Panc1 (cell line): ENCODE results near the gene SLC13A3. TPM values are rescaled to one million over a fixed set of nuclear protein-coding genes. Genes with fewer than 3 reads are reported as not detected.

Experiments used
- ATAC-seq: fragments of 200-7000 bp; cut with Tn5 transposase; 2 replicates; pipeline ENCODE4 v1.9.1; 2020; ENCODE audit warnings: mild to moderate bottlenecking, moderate library complexity
- BruUV-seq: library from RNA; stranded (reverse); fragments of 400-500 nt; replicated peaks from 2 replicates; lab custom pipeline; 2021; lab: Mats Ljungman, UMichigan
- CTCF ChIA-PET: fragments of 300-600 bp; sonication (Branson Sonifier 250); formaldehyde crosslinking; loops from one replicate; lab custom pipeline; 2022; ENCODE audit warnings: antibody characterized with exemption; lab: Charles Lee
- POLR2A ChIA-PET: fragments of 300-600 bp; sonication (Branson Sonifier 250); formaldehyde crosslinking; loops from one replicate; lab custom pipeline; 2022; ENCODE audit warnings: antibody characterized with exemption; lab: Charles Lee
- DNase-seq: peaks from one replicate; pipeline ENCODE4 v3.0.0-alpha.2; 2010; ENCODE audit warnings: low read depth, low spot score
- H3K27ac ChIP-seq: 2 replicates; pipeline ENCODE4 v1.5.1; 2011; ENCODE audit warnings: mild to moderate bottlenecking, low read length, inconsistent platforms
- H3K27me3 ChIP-seq: fragments of 200-500 bp; sonication (Bioruptor generic); 2 replicates; pipeline ENCODE4 v1.6.0; 2014; ENCODE audit warnings: low read length, inconsistent platforms; ENCODE audit not compliant: control insufficient read depth, insufficient read depth
- H3K36me3 ChIP-seq: fragments of 200-500 bp; sonication (Bioruptor generic); 2 replicates; pipeline ENCODE4 v1.5.1; 2014; ENCODE audit warnings: inconsistent platforms, mild to moderate bottlenecking, low read length, moderate library complexity; ENCODE audit not compliant: control insufficient read depth, insufficient read depth
- H3K4me1 ChIP-seq: 2 replicates; pipeline ENCODE4 v1.5.1; 2011; ENCODE audit warnings: inconsistent platforms, mild to moderate bottlenecking, low read length, moderate library complexity; ENCODE audit not compliant: control insufficient read depth, insufficient read depth
- H3K4me3 ChIP-seq, 2 experiments: 2 replicates each; pipeline ENCODE4 v1.5.1; 2011 to 2012; ENCODE audit warnings: low read depth in 2 of 2, low read length in 2 of 2, mild to moderate bottlenecking in 2 of 2, inconsistent platforms in 1 of 2, moderate library complexity in 1 of 2
- H3K9me3 ChIP-seq: fragments of 200-500 bp; sonication (Bioruptor generic); 2 replicates; pipeline ENCODE4 v1.5.1; 2014; ENCODE audit warnings: low read depth, mild to moderate bottlenecking, inconsistent platforms, low read length, moderate library complexity; ENCODE audit not compliant: control insufficient read depth, insufficient read depth
- POLR2AphosphoS5 ChIP-seq: IDR thresholded peaks from 2 replicates; pipeline ENCODE4 v1.6.1; 2012; ENCODE audit warnings: mild to moderate bottlenecking, low read depth, low read length, moderate library complexity
- SIN3A ChIP-seq: IDR thresholded peaks from 2 replicates; pipeline ENCODE4 v1.6.1; 2012; ENCODE audit warnings: low read depth, mild to moderate bottlenecking, low read length, moderate library complexity, borderline replicate concordance; ENCODE audit not compliant: insufficient read depth
- TCF7L2 ChIP-seq: IDR thresholded peaks from 2 replicates; pipeline ENCODE4 v1.6.1; 2011; ENCODE audit warnings: mild to moderate bottlenecking, low read depth, low read length, inconsistent platforms
- in situ Hi-C: cut with HindIII; loops from 2 replicates; pipeline ENCODE4 v1.10.0; 2016; ENCODE audit warnings: low sequenced_read_pairs, low pct_unique_long_range_greater_than_20kb
- intact Hi-C: fragments of 100-400 bp; cut with micrococcal nuclease; formaldehyde crosslinking; loops from one replicate; pipeline ENCODE4 v1.10.0; 2022; ENCODE audit not compliant: unreplicated experiment
- total RNA-seq: library from RNA; stranded (reverse); gene quantifications from one replicate; pipeline ENCODE4 v1.2.1, GENCODE V29; 2021; ENCODE audit not compliant: unreplicated experiment
- TF ChIP-seq, protein P1 (sequence below): fragments of 450-650 bp; IDR thresholded peaks from 2 replicates; pipeline ENCODE4 v1.5.1; 2017; ENCODE audit warnings: mild to moderate bottlenecking
- TF ChIP-seq, protein P2 (sequence below), 2 experiments: IDR thresholded peaks; 2 replicates each; pipeline ENCODE4 v1.6.1; 2011 to 2012; ENCODE audit warnings: low read depth in 2 of 2, control low read depth in 1 of 2, low read length in 1 of 2, mild to moderate bottlenecking in 1 of 2, moderate library complexity in 1 of 2; ENCODE audit not compliant: insufficient read depth in 1 of 2

SLC13A3 gene
- total RNA-seq, 1 experiment from 2014 or later, result 0.31 TPM

DNA sequence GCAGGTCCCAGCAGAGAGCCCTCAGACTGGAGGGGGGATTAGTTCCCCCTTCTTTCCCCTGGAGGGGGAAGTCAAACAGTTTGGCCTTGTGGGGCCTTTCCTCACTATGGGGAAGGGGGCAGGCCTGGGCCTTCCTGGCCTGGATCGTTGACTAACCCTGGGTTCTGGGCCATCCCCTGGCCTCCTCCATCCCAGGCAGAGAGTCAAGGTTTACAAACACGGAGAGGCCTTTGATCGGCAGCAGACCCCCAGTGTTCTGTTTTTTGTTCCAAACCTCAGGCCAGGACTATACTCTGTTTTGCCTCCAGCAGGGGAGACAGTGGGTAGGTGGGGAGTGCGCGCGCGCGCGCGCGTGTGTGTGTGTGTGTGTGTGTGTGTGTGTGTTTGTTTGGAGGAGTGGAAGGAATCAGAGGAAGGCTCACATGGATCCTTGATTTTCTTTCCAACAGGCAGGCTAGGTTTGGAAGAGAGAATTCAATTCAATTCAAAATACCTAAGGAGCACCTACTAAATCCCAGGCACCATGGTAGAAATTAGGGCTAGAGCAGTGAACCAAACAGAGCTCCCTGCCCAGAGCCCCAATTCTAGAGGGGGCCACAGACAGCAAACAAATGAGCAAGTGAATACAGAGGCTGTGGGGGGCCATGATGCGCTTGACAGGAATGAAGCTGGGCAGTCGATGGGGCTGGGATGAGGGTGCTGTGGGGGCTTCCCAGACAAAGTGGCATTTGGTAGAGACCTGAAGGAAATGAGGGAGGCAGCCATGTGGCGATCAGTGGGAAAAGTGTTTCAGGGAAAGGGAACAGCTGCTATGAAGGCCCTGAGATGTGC is 23.2 kb upstream of the SLC13A3 start:
- H3K27me3 ChIP-seq, result no peaks in the 10 kb centered on the region
- H3K4me1 ChIP-seq, result no peaks in the 10 kb centered on the region
- no TSS peak for BruUV-seq
- in situ Hi-C loops, result no loop called here
- intact Hi-C loops, result no loop called here
- no peak for DNase-seq
- peaks cover 3% of the 10 kb centered on the region; the same call in 1 of the 2 replicates for H3K9me3 ChIP-seq
- no peak for TF ChIP-seq SIN3A
- TF ChIP-seq TCF7L2, result no peak
- no peak overlapping the region for H3K4me3 ChIP-seq
- ATAC-seq, result no peak
- CTCF ChIA-PET, result interaction anchor here (0.6 kb wide), 1 partner anchor 9 kb away, joined by 3 read pairs; no protein-coding TSS in a partner anchor
- POLR2A ChIA-PET, result no interaction called here
- no peaks in the 10 kb centered on the region for H3K36me3 ChIP-seq
- no peak overlapping the region for H3K27ac ChIP-seq

DNA sequence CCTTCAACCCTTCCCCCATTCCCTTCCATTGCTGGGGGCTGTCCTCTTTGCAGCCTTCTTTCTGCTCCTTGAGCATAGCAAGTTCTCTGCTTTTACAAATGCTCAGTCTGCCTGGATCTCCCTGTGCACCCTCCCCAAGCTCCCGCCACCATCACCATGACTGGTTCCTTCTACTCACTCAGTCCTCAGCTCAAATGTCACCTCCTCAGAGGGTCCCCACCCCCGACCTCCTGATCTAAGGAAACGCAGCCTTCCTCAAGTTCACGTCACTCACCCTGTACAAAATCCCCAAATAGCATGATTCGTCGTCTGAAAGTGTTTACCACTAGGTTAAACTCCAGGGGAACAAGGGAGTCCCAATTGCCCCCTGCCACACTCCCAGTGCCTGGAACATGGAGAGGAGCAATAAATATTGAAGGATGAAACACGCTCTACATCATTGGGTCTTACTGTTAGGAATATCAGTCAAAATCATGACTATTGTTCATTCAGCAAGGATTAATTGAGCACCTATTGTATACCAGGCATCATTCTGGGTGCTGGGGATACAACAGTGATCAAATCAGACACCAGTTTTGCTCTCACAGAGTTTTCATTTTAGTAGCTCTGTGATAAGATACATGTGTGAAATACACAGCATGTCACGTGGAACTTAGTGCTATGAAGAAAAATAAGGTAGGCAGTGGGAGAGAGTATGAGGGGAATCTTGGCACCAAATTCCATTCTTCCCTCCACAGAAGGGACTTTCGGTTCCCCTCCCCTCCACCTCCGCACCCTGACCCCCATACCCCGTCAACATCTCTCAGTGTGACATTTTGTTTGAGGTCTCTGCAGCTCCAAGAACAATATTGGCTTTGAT is 22.4 kb upstream of the SLC13A3 start:
- TF ChIP-seq, protein P1, sequence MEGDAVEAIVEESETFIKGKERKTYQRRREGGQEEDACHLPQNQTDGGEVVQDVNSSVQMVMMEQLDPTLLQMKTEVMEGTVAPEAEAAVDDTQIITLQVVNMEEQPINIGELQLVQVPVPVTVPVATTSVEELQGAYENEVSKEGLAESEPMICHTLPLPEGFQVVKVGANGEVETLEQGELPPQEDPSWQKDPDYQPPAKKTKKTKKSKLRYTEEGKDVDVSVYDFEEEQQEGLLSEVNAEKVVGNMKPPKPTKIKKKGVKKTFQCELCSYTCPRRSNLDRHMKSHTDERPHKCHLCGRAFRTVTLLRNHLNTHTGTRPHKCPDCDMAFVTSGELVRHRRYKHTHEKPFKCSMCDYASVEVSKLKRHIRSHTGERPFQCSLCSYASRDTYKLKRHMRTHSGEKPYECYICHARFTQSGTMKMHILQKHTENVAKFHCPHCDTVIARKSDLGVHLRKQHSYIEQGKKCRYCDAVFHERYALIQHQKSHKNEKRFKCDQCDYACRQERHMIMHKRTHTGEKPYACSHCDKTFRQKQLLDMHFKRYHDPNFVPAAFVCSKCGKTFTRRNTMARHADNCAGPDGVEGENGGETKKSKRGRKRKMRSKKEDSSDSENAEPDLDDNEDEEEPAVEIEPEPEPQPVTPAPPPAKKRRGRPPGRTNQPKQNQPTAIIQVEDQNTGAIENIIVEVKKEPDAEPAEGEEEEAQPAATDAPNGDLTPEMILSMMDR, result no peak
- no peak for TF ChIP-seq SIN3A
- no peak for TF ChIP-seq TCF7L2
- TF ChIP-seq, protein P2, sequence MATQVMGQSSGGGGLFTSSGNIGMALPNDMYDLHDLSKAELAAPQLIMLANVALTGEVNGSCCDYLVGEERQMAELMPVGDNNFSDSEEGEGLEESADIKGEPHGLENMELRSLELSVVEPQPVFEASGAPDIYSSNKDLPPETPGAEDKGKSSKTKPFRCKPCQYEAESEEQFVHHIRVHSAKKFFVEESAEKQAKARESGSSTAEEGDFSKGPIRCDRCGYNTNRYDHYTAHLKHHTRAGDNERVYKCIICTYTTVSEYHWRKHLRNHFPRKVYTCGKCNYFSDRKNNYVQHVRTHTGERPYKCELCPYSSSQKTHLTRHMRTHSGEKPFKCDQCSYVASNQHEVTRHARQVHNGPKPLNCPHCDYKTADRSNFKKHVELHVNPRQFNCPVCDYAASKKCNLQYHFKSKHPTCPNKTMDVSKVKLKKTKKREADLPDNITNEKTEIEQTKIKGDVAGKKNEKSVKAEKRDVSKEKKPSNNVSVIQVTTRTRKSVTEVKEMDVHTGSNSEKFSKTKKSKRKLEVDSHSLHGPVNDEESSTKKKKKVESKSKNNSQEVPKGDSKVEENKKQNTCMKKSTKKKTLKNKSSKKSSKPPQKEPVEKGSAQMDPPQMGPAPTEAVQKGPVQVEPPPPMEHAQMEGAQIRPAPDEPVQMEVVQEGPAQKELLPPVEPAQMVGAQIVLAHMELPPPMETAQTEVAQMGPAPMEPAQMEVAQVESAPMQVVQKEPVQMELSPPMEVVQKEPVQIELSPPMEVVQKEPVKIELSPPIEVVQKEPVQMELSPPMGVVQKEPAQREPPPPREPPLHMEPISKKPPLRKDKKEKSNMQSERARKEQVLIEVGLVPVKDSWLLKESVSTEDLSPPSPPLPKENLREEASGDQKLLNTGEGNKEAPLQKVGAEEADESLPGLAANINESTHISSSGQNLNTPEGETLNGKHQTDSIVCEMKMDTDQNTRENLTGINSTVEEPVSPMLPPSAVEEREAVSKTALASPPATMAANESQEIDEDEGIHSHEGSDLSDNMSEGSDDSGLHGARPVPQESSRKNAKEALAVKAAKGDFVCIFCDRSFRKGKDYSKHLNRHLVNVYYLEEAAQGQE (IDR thresholded peaks at IDR 0.05; ENCODE audit: insufficient read depth in 1 of 2, low read depth in 2 of 2, low read length in 1 of 2), result no peak
- TF ChIP-seq POLR2AphosphoS5, result no peak
- H3K4me3 ChIP-seq, result no peak overlapping the region
- no peak overlapping the region for H3K27ac ChIP-seq
- DNase-seq (no peak), ATAC-seq (no peak)
- POLR2A ChIA-PET, result no interaction called here
- peaks cover 3% of the 10 kb centered on the region; the same call in 1 of the 2 replicates for H3K9me3 ChIP-seq
- CTCF ChIA-PET, result interaction anchor here (0.6 kb wide), 1 partner anchor 10 kb away, joined by 3 read pairs; no protein-coding TSS in a partner anchor
- no TSS peak for BruUV-seq
- in situ Hi-C loops (no loop called here), intact Hi-C loops (no loop called here)
- H3K4me1 ChIP-seq, result no peaks in the 10 kb centered on the region
- no peaks in the 10 kb centered on the region for H3K36me3 ChIP-seq
- no peaks in the 10 kb centered on the region for H3K27me3 ChIP-seq
